GM19372 (cell line): Measurements from ENCODE around the gene CTSD.

Source experiments
- ATAC-seq: cut with Tn5 transposase; IDR thresholded peaks from one replicate; pipeline ENCODE4 v1.9.1; 2021; ENCODE audit warnings: mild to moderate bottlenecking, low read depth, moderate library complexity; ENCODE audit not compliant: unreplicated experiment

The CTSD gene

DNA sequence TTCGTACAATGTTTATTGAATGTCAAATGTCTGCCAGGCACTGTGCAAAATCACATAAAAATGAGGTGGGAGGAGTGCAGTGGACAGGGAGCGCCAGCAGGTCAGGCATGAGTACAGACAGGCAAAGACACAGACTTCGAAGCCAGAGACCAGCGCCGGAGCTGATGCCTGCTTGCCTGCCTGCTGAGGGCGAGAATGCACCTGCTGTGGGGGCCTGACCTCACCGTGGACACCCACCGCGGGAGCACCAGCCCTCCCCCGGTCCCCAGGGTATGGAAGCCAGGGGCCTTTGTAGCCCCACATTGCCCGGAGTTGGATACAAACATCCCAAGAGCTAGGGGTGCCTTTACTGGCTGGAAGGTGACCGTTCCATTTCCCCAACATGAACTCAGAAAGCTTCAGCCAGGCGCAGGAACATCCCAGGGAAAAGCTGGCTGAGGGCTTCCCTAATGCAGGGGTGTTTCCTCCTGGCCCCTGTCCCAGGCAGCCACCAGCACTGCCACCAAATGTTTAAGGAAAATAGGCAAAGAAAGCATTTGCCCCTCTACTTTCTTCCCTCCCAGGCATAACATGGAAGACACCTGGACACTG lies 31.2 kb downstream of the CTSD start:
- ATAC-seq, result no peak

DNA sequence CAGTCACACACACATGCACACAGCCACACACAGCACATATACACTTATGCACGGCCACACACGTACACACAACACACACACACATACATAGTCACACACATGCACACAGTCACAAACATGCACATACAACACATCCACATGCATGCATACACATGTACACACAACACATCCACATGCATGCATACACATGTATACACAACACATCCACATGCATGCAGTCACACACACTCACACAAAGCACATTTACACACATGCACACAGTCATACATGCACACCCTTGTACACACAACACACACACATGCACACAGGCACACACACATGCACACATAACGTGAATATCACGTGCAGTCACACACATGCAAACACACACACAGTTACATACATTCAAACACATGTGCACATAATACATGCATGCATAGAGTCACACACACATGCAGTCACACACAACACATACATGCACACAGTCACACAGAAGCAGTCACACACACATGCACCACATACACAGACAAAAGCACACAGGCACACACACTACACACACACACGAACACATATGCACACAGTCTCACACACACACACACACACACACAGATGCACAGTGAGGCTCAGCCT lies 32.2 kb downstream of the CTSD start:
- no peak for ATAC-seq

DNA sequence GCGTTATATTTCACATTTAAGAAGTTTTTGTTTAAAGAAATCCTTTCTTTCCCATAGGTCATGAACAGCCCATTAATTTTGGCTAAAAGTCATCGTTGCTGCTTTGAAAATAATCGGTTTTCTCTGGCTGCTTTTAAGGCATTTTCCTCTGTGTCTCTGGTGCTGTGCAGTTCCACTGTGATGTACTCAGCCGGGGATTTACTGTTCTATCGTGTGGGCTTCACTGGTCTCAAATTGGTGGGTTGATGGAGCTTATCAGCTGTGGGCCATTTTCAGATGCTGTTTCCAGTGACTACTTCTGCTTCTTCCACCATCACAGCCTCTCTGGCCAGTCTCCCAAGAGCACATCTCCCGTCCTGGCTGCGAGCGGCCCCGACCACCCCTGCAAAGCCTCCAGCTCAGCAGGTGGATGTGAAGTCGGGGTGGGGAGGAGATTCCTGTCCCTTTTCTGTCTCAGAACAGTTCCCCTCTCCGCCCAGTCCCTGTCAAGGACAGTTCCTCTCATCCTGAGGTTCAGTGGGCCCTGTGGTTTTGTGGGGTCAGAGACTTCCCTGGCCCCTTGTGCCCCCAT lies 33.6 kb downstream of the CTSD start:
- ATAC-seq, result no peak

DNA sequence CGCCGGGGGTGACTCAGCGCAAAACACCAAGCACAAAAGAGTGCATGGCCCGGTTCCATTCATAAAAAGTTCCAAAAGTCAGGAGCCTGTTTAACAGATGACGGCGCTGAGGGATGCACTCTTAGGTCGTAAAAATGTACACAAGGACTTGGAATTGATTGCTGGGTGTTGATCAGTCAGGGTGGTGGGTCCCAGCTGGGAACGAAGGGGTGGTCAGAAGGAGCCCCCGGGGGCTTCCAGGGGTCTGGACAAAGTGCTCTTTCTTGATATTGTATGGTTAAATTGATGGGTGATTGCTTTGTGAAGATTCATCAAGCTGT lies 34.1 kb downstream of the CTSD start:
- no peak for ATAC-seq

DNA sequence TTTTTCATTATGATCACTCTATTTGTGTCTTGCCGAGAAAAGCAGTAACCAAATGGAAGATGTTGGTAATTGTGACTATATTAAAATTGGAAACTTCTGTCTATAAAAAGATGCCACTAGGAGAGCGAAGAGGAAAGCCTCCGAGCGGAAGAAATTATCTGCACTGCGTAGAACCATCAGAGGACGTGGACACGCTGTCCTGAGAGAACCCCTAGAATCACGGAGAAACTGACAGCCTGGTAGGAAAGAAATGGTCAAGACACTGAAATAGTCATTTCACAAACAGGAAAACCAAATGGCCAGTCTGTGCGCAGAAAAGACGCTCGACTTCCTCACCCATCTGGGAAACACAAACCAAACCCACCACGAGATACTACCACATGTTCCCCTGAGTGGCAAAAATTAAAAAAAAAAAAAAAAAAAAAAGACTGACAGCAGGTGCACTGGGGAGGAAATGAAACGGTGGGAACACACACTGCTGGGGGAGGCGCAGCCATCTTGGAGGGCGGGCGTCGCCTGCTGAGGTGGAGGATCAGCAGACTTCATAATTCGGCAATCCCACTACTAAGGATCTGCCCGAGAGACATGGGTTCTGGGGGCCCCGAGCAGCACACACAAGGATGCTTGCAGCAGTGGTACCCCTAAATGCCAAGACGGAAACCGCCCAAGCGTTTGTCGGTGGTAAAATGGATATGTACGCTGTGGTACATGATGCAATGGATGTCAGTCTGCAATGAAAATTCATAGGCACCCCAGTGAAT lies 34.6 kb downstream of the CTSD start:
- ATAC-seq, result no peak

DNA sequence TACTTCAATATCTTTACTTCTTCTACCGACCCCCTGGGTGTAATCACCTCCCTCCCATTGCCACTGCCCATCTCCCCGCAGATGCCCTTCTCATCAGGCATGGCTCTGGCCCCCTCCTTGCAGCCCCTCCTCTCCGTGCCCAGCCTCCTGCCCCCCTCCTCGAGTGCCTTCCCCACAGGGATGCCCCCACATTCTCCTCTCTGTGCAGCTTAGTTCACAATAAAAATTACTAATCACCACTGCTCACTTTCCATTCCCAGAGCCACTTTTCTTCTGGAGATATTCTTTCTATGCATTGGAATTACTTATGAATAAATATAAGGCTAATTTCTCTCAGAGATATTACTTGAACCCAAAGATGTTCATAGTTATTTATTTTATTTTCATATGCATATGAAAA lies 35.4 kb downstream of the CTSD start:
- ATAC-seq, result no peak

DNA sequence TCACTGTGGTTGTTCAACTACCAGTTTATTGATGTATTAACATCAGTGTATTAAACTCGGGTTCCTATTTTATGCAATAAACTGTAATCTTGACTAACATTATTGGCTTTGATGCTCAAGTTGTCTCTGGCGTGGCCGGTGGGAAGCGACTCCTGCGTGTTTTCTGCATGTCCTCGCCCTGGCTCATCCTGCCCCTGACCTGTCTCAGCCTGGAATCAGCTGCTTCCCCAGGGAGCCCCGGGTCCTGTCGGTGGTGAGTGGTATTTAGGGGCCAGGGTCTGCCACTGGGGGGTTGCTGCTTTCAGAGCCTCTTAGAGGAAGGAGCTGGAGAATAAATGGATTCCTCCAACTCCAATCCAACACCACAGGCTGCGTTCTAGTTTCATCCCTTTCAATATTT lies 35.9 kb downstream of the CTSD start:
- ATAC-seq, result no peak

DNA sequence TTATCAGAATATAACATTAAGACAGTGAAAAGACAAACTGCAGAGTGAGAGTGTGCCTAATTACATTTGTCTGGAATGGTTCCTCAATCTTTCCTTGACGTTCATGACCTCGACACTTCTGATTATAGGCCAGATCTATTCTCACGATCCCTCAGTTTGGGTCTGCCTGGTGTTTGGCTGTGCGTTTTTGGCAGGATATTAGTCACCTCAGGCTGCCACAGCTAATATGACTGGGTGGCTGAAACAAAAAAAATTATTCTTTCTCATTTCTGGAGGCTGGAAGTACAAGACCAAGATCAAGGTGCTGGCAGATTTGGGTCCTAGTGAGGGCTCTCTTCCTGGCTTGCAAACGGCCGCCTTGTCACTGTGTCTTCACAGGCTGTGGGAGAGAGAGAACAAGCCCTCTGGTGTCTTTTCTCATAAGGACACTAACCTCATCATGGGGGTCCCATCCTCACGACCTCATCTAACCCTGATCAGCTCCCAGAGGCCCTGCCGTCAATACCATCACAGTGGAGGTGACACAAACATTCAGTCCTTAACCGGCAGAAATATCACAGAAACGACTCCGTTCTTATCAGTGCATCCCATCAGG lies 36.5 kb downstream of the CTSD start:
- no peak for ATAC-seq

DNA sequence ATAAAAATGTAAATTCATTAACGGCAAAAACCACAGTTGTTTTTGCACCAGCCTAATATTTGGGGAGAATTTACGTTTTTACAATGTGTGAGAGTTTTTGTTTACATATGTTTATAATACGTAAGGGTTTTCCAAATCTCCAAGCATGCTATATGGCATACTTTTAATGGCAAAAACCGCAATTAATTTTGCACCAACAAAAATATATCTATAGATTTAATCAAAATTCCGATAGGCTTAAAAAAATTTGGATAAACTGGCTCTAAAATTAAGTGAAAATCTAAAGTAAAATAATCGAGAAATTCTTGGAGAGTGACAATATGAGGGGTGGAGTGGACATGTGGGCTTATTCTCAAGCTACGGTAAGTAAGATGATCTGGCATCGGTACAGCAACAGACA lies 43.9 kb downstream of the CTSD start:
- ATAC-seq, result no peak

DNA sequence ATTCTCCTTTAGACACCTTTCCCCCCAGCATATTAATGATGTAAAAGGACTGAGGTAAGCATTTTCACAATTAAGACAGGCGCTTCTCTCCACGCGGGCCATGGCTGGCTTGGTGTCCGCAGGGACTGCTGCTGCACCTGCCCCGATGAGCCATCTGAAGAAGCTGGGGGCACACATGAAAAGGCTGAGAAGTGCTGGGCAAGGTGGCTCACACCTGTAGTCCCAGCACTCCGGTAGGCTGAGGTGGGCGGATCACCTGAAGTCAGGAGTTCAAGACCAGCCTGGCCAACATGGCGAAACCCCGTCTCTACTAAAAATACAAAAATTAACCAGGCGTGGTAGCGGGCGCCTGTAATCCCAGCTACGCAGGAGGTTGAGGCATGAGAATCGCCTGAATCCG lies 45.4 kb downstream of the CTSD start:
- ATAC-seq, result no peak

DNA sequence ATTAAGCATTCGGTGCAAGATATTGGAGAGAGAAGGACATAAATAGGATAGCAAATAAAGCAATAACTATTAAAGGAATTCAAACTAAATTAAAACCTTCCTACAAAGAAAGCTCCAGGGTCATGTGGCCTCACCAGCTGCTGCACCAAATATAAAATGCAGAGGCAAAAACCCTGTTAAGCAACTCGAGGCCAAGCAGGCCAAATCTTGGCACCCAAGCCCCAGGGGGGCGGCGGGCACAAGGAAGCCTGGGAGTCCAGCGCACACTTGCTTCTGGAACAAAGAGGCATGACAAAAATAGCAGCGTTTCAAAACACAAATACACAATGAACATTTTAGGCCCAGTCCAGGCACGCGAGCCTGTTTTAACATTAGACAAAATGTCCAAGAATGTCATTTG lies 46.0 kb downstream of the CTSD start:
- no peak for ATAC-seq

DNA sequence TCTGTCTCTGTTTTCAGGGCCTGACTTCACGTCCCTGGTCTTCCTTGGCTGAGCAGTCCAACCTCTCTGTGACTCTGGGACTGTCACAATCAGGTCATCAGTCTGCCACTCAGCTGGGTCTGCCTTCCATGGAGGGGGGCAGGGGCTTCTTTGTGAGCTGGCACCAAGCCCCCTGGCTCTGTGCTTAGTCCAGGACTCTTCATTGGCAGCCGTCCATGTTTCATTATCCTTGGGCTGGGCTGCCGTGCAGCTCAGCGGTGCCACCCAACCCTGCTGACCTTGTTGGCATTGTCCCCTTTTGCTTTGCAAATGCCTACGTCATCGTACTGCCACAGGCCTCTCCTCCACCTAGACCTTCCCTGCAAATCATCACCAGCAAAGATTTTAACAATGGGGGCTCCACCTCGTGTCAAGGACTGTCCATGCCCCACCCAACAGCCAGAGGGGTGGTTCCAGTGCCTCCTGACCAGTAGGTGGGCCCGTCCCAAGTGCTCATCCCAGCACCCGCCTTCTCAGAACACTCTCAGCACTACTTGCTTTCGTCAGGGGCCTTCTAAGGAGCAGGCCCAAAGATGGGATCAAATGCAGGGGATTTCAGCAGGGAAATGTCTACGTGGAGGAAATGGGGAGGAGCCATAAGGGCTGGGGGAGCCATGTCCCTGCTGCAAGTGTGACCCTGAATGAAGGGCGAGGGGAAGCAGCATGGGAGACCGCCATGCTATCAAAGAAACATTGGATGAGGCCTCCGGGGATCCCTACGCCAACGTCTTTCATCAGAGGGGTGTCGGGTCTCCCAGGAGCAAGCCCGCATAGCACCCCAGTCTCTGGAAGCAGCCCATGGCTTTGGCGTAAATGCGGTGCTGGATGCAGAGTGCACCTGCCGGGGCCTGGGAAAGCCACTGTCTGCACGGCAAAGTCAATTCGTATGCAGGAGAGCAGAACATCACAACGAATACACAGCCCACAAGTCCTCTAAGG lies 48.5 kb downstream of the CTSD start:
- no peak for ATAC-seq

DNA sequence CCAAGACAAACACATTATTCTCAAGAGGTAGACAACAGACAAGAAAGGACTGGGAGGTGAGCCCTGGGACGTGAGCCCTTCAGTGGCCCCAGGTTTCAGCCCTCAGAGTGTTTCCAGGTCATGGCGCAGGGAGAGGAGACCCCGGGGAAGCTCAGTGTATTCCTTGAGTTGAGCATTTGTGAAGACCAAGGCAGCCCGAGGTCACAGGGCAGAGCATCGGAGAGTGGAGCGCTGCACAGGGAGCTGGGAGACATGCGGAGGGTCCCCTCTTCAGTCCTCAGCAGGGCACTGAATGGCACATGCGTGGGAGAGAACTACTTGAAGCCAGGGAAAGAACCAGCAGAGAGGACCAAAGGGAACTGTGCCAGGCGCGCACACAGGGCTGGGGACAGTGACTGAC lies 55.0 kb downstream of the CTSD start:
- ATAC-seq, result no peak

DNA sequence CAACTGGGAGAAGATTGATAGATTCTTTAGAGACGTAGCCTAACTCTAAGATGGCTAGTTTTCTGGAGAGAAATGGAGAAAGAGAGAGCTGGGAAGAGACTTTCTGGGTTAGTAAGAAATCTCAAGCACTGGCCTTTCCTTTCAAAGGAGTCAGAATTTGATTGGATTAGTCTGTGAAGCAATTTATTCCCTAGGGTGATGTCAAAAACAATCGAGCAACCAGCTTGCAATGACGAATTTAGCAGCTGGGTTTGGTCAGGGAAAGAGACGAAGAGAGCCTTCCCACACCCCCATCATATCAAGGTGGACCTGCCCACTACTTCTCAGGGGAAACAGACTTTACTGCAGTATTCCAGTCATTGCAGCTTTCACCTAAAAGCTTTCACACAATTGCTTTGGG lies 56.0 kb downstream of the CTSD start:
- no peak for ATAC-seq

DNA sequence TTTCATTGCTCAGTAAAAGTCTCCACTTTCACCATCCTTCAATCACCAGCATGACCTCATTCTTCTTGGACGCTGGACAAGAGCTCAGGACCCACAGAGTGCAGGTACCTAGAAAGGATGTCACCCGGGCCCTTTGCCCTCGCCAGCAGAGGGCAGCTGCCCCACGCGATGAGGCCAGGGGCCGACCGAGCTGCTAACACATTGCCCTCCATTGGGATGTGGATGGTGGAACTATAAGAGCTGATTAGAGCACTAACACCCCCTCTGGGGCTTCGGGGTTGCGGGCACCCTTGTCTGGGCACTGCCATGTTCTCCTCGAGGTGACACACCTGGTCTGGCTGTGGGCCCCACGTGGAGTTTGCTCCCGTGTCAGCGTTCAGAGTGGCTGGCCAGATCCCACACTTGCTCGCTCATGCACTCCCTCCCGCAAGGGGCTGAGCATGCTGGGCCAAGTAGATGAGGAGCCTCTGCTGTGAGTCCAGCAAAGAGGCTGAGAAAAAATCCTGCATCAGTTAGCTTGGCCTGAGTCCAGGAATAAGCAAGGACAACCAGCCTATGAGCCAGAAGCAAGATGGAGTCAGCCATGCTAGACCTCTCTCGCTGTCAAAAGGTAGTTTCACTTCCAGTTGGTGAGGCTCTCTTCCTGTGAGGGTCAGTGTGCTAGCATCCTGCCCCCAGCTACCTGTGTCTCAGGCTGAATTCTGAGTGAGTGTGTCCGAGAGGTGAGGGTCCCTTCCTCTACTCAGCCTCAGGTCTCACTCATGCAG lies 56.9 kb downstream of the CTSD start:
- no peak for ATAC-seq

DNA sequence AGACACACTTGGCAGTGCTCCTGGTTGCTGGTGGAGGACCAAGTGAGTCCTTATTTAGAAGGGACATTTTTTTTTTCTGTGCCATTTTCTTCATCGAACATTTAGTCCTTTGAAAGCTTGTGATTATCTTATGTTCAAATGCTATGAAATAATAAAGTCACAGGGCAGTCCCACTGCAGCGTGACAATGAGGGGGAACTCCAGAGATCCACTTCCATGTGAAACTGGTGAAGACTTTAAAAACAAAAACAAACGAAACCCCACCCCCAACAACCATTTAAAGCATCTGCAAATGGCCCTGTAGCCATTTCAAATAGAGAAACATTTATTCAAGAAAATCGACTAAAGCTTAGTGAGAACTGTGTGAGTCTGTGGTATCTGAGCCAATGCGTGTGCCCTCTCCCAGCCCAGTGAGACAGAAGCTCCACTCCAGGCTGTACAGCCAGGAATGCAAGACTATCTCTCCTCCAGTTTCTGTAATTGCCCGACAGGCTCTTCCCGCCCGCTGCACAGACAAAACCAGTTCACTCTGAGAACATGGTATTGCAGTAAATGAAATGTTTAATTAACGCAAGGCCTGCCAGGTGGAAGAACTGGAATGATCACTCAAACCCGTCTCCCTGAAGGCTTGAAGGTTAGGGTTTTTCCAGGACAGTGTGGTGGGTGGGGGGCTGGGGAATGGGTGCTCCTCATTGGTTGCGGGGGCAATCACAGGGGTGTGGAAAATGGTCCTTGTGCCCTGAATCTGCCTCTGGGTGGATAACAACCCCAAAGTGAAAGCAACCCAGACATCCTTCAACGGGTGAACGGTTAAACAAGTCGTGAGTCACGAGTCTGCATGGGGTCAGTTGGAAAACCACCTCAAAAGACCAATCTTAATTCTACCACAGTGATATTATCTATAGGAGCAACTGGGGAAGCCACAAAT lies 58.3 kb downstream of the CTSD start:
- no peak for ATAC-seq

DNA sequence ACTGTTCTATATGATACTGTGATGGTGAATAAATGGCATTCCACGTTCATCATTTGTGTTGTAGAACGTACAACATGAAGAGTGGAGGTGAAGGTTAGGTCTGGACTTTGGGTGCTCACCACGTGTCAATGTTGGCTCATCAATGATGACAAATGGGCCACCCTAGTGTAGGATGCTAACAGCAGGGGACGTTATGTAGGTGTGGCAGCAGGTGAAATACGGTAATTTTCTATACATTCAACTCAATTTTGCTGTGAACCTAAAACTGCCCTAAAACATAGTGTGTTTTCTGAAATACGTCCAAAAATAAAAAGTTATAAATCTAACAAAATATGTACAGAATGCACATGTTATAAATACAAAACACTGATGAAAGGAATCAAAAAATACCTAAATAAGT lies 60.6 kb downstream of the CTSD start:
- ATAC-seq, result no peak
